ENCODE results near the gene C5orf58.

C5orf58 gene

DNA sequence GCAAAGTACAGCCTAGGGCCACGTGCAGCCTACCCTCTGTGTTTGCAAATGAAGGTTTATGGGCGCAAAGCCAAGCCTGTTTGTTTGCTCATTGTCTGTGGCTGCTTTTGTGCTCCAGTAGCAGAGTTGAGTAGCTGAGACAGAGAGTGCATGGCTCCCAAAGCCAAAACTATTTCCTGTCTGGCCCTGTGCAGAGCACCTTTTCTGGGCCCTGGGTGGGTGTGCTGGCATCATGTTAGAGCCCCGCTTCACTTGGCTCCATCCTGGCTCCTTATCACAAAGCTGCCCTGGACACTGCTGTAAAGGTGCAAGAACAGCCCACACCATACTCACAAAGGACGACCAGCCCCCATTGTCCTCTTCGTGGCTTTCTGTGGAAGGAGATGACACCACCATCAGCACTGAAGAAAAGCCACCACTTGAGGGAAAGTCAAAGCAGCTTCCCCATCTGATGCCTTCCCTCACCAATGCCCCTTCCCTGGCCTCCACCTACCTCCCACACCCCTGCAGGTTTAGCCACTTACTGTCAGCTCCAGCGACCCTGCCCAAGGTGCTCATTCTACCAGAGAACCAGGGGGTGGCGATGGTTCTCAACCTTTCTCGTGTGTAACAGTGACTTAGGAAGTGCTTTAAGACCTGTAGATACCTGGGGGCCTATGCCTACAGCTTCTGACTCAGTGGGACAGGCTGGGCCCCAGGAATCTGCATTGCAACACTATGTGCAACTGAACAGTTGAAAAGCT is 41.4 kb downstream of the C5orf58 start:
- no peaks in the 10 kb centered on the region for H3F3A ChIP-seq (ENCODE audit: insufficient read depth, low read length)
- H3K4me2 ChIP-seq (ENCODE audit: low read length) = no peak overlapping the region
- H3K79me2 ChIP-seq (ENCODE audit: insufficient read depth, low read length) = no peaks in the 10 kb centered on the region
- H3K4me3 ChIP-seq (ENCODE audit: low read depth, low read length, poor library complexity, severe bottlenecking) = no peak overlapping the region
- no peaks in the 10 kb centered on the region for H3K4me1 ChIP-seq (ENCODE audit: insufficient read depth, low read length, severe bottlenecking)
- no peaks in the 10 kb centered on the region for H4K20me1 ChIP-seq (ENCODE audit: insufficient read depth, low read length)
- H3K36me3 ChIP-seq (ENCODE audit: insufficient read depth, low read length) = no peaks in the 10 kb centered on the region
- TF ChIP-seq, protein P1, sequence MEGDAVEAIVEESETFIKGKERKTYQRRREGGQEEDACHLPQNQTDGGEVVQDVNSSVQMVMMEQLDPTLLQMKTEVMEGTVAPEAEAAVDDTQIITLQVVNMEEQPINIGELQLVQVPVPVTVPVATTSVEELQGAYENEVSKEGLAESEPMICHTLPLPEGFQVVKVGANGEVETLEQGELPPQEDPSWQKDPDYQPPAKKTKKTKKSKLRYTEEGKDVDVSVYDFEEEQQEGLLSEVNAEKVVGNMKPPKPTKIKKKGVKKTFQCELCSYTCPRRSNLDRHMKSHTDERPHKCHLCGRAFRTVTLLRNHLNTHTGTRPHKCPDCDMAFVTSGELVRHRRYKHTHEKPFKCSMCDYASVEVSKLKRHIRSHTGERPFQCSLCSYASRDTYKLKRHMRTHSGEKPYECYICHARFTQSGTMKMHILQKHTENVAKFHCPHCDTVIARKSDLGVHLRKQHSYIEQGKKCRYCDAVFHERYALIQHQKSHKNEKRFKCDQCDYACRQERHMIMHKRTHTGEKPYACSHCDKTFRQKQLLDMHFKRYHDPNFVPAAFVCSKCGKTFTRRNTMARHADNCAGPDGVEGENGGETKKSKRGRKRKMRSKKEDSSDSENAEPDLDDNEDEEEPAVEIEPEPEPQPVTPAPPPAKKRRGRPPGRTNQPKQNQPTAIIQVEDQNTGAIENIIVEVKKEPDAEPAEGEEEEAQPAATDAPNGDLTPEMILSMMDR (IDR thresholded peaks at IDR 0.05; ENCODE audit: low read length) = peak; percentile 34
- no peak for TF ChIP-seq EZH2 (IDR thresholded peaks at IDR 0.05; ENCODE audit: borderline replicate concordance, low read length)
- H3K9ac ChIP-seq (ENCODE audit: low read length) = no peak overlapping the region
- H3K9me2 ChIP-seq (ENCODE audit: low read depth, low read length) = no peaks in the 10 kb centered on the region
- H3K9me3 ChIP-seq (ENCODE audit: low read length) = no peaks in the 10 kb centered on the region
- H3K27me3 ChIP-seq (ENCODE audit: insufficient read depth, low read length) = no peaks in the 10 kb centered on the region
- no peak overlapping the region for H2AFZ ChIP-seq (ENCODE audit: low read length)
- no peak overlapping the region for H3K27ac ChIP-seq (ENCODE audit: low read depth, low read length, poor library complexity, severe bottlenecking)

DNA sequence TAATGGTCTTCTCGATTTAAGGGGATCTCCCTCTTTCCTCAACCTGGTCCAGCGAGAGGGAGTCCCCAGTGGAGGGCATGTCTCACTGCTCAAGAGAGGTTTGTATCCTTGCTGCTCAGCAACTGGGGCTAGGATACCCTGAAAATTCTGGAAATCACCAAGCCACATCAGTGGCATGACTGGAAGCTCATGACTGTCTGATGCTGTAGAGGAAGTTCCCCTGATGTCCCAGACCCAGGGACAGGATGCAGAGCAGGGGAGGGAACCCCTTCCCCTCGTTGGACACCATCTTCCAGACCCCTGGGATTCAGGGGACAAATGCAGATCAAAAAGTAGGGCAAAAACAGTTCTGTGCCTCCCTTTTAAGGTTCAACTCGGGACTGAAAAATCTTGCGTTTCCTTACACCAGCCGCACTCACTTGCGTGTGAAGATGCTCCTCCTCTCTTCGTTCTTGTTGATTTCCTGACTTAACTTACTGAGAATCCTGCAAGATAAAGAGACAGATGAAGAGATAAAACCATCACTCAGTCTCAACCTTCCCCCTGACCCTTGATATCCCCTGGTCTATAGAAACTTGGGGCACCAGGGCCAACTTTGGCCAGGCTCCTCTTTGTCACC is 42.7 kb downstream of the C5orf58 start:
- Histone ChIP-seq H4K20me1 (ENCODE audit: insufficient read depth, low read length) (no peaks in the 10 kb centered on the region), H3K4me1 (ENCODE audit: insufficient read depth, low read length, severe bottlenecking) (no peaks in the 10 kb centered on the region), H3K79me2 (ENCODE audit: insufficient read depth, low read length) (no peaks in the 10 kb centered on the region), H3K4me3 (ENCODE audit: low read depth, low read length, poor library complexity, severe bottlenecking) (no peak overlapping the region), H3K36me3 (ENCODE audit: insufficient read depth, low read length) (no peaks in the 10 kb centered on the region), H3K27me3 (ENCODE audit: insufficient read depth, low read length) (no peaks in the 10 kb centered on the region), H3K9me3 (ENCODE audit: low read length) (no peaks in the 10 kb centered on the region), H3K9me2 (ENCODE audit: low read depth, low read length) (no peaks in the 10 kb centered on the region), H3K9ac (ENCODE audit: low read length) (no peak overlapping the region), H3F3A (ENCODE audit: insufficient read depth, low read length) (no peaks in the 10 kb centered on the region), H3K4me2 (ENCODE audit: low read length) (no peak overlapping the region), H2AFZ (ENCODE audit: low read length) (no peak overlapping the region), H3K27ac (ENCODE audit: low read depth, low read length, poor library complexity, severe bottlenecking) (no peak overlapping the region)
- TF ChIP-seq EZH2 (IDR thresholded peaks at IDR 0.05; ENCODE audit: borderline replicate concordance, low read length) = no peak
- TF ChIP-seq, protein P1 (IDR thresholded peaks at IDR 0.05; ENCODE audit: low read length) = no peak

DNA sequence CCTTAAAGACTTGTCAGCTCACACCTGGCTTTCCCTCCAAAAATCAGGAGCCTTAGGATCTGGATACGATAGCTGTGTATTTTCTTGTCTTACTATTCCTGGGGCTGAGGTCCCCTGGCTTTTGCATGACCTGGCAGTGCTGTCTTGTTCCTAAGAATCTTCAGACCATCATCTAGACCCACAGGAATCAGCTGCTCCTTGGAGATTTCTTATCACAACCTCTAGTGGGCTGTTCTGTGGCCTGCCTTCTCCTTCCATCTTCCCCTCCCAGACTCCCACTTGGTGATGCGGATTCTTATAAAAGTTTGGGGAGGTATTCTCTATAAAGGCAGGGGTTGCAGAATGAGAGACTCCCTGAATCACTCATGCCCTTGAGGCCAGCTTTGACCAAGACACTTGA is 43.4 kb downstream of the C5orf58 start:
- Histone ChIP-seq H3K9ac (ENCODE audit: low read length) (no peak overlapping the region), H3K9me2 (ENCODE audit: low read depth, low read length) (no peaks in the 10 kb centered on the region), H3K36me3 (ENCODE audit: insufficient read depth, low read length) (no peaks in the 10 kb centered on the region), H3K27me3 (ENCODE audit: insufficient read depth, low read length) (no peaks in the 10 kb centered on the region), H3K4me3 (ENCODE audit: low read depth, low read length, poor library complexity, severe bottlenecking) (no peak overlapping the region), H3F3A (ENCODE audit: insufficient read depth, low read length) (no peaks in the 10 kb centered on the region), H3K4me2 (ENCODE audit: low read length) (no peak overlapping the region), H3K4me1 (ENCODE audit: insufficient read depth, low read length, severe bottlenecking) (no peaks in the 10 kb centered on the region), H3K9me3 (ENCODE audit: low read length) (no peaks in the 10 kb centered on the region), H3K79me2 (ENCODE audit: insufficient read depth, low read length) (no peaks in the 10 kb centered on the region), H4K20me1 (ENCODE audit: insufficient read depth, low read length) (no peaks in the 10 kb centered on the region), H3K27ac (ENCODE audit: low read depth, low read length, poor library complexity, severe bottlenecking) (no peak overlapping the region), H2AFZ (ENCODE audit: low read length) (no peak overlapping the region)
- TF ChIP-seq EZH2 (IDR thresholded peaks at IDR 0.05; ENCODE audit: borderline replicate concordance, low read length) = no peak
- TF ChIP-seq, protein P1 (IDR thresholded peaks at IDR 0.05; ENCODE audit: low read length) = no peak

Data from OCI-LY1 (cell line).